ENCODE measurements around the gene TMEM123. TPM values are rescaled to one million over a fixed set of nuclear protein-coding genes. Genes with fewer than 3 reads are reported as not detected.

The TMEM123 gene
- total and polyA plus RNA-seq, 2 donors (not counting 1 experiment from before 2014, with no cell fraction given) = 36.7 to 422 TPM

DNA sequence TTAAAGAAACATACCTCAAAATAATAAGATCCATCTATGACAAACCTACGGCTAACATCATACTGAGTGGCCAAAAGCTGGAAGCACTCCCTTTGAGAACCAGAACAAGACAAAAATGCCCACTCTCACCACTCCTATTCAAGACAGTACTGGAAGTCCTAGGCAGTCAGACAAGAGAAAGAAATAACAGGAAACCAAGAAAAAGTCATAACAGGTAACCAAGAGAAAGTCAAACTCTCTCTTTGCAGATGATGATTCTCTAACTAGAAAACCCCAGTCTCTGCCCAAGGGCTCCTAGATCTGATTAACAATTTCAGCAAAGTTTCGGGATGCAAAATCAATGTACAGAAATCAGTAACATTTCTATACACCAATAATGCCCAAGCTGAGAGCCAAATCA is 35.6 kb downstream of the TMEM123 start:
- no peak overlapping the region for H2AFZ ChIP-seq (ENCODE audit: insufficient read depth, low read depth, low read length, poor library complexity, severe bottlenecking)
- intact Hi-C loops (cut with micrococcal nuclease) = no loop called here
- Mint-ChIP-seq H3K4me1 (peaks cover 65% of the 10 kb centered on the region), H3K9me3 (ENCODE audit: insufficient read depth) (peaks cover 5% of the 10 kb centered on the region), H3K4me3 (peak overlapping the region; percentile 56), H3K27me3 (no peaks in the 10 kb centered on the region), H3K27ac (peak overlapping the region; percentile 33)
- no peaks in the 10 kb centered on the region for H3K36me3 ChIP-seq (replicated peaks in 1 of 2; ENCODE audit: control extremely low read depth in 1 of 2, control insufficient read depth in 1 of 2, extremely low read depth in 1 of 2, insufficient read depth in 2 of 2, low read length in 1 of 2)
- H3K79me2 ChIP-seq (ENCODE audit: control insufficient read depth, insufficient read depth, low read length) = peaks cover 93% of the 10 kb centered on the region
- 79% methylated on average over 2 of the region's 2 CpGs for WGBS (ENCODE audit: insufficient coverage)
- ATAC-seq (ENCODE audit: low read depth) (no peak), DNase-seq (no peak)
- TF ChIP-seq, protein P1, sequence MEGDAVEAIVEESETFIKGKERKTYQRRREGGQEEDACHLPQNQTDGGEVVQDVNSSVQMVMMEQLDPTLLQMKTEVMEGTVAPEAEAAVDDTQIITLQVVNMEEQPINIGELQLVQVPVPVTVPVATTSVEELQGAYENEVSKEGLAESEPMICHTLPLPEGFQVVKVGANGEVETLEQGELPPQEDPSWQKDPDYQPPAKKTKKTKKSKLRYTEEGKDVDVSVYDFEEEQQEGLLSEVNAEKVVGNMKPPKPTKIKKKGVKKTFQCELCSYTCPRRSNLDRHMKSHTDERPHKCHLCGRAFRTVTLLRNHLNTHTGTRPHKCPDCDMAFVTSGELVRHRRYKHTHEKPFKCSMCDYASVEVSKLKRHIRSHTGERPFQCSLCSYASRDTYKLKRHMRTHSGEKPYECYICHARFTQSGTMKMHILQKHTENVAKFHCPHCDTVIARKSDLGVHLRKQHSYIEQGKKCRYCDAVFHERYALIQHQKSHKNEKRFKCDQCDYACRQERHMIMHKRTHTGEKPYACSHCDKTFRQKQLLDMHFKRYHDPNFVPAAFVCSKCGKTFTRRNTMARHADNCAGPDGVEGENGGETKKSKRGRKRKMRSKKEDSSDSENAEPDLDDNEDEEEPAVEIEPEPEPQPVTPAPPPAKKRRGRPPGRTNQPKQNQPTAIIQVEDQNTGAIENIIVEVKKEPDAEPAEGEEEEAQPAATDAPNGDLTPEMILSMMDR (IDR thresholded peaks at IDR 0.05) = no peak
- no peak for TF ChIP-seq EZH2 (IDR thresholded peaks at IDR 0.05; ENCODE audit: borderline replicate concordance, insufficient read depth, low read depth, low read length, poor library complexity, severe bottlenecking)
- peak overlapping the region in 1 of 2 donors; percentile 1 for H3K27ac ChIP-seq (ENCODE audit: low read length in 2 of 2)
- H3K4me3 ChIP-seq (ENCODE audit: control extremely low read depth in 1 of 5, extremely low read depth in 1 of 5, insufficient read depth in 1 of 5, low read depth in 2 of 5, low read length in 4 of 5) = no peak overlapping the region
- peaks cover 34% of the 10 kb centered on the region for H4K20me1 ChIP-seq (ENCODE audit: control insufficient read depth, insufficient read depth, low read length, poor library complexity, severe bottlenecking)
- ChIA-PET POLR2A (interaction anchor here (0.5 kb wide), 1 partner anchor 65 kb away, joined by 3 read pairs; no protein-coding TSS in a partner anchor), CTCF (interaction anchor here (1.0 to 1.4 kb wide), 2 partner anchors 11 to 27 kb away, joined by 3 to 7 read pairs; no protein-coding TSS in a partner anchor)
- no peak overlapping the region for H3K9ac ChIP-seq (ENCODE audit: low read length)
- peaks cover 12 to 18% of the 10 kb centered on the region in 2 donors for H3K4me1 ChIP-seq (ENCODE audit: control insufficient read depth in 2 of 2, insufficient read depth in 2 of 2, low read length in 2 of 2)
- H3K4me2 ChIP-seq (replicated peaks; ENCODE audit: low read depth, low read length, poor library complexity, severe bottlenecking) = peak overlapping the region; percentile 34
- peaks cover 0 to 6% (median 4%) of the 10 kb centered on the region in 3 donors for H3K9me3 ChIP-seq (ENCODE audit: control extremely low read depth in 1 of 3, control insufficient read depth in 2 of 3, insufficient read depth in 1 of 3, low read length in 2 of 3)
- H3K27me3 ChIP-seq (replicated peaks in 1 of 4; ENCODE audit: control extremely low read depth in 1 of 4, control insufficient read depth in 3 of 4, insufficient read depth in 4 of 4, low read length in 3 of 4) = no peaks in the 10 kb centered on the region

DNA sequence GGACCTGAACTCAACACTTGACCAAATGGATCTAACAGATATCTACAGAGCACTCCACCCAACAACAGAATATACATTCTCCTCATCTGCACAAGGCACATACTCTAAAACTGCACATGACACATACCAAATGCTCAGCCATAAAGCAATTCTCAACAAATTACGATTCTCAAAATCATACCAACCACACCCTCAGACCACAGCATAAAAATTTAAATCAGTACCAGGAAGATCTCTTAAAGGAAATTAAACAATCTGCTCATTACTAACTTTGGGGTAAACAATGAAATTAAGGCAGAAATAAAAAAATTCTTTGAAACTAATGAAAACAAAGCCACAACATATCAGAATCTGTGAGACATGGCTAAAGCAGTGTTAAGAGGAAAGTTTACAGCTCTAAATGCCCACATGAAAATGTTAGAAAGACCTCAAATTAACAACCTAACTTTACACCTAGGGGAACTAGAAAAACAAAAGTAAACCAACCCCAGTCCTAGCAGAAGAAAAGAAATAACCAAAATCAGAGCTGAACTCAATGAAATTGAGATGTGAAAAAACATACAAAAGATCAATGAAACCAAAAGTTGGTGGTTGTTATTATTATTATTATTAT is 37.2 kb downstream of the TMEM123 start:
- Mint-ChIP-seq H3K4me3 (peak overlapping the region; percentile 55), H3K27me3 (no peaks in the 10 kb centered on the region), H3K9me3 (ENCODE audit: insufficient read depth) (peaks cover 5% of the 10 kb centered on the region), H3K27ac (no peak overlapping the region), H3K4me1 (peaks cover 55% of the 10 kb centered on the region)
- Histone ChIP-seq H3K9me3 (ENCODE audit: control extremely low read depth in 1 of 3, control insufficient read depth in 2 of 3, insufficient read depth in 1 of 3, low read length in 2 of 3) (peaks cover 0 to 6% (median 4%) of the 10 kb centered on the region in 3 donors), H3K27me3 (replicated peaks in 1 of 4; ENCODE audit: control extremely low read depth in 1 of 4, control insufficient read depth in 3 of 4, insufficient read depth in 4 of 4, low read length in 3 of 4) (no peaks in the 10 kb centered on the region), H3K4me3 (ENCODE audit: control extremely low read depth in 1 of 5, extremely low read depth in 1 of 5, insufficient read depth in 1 of 5, low read depth in 2 of 5, low read length in 4 of 5) (no peak overlapping the region), H4K20me1 (ENCODE audit: control insufficient read depth, insufficient read depth, low read length, poor library complexity, severe bottlenecking) (peaks cover 35% of the 10 kb centered on the region), H3K36me3 (replicated peaks in 1 of 2; ENCODE audit: control extremely low read depth in 1 of 2, control insufficient read depth in 1 of 2, extremely low read depth in 1 of 2, insufficient read depth in 2 of 2, low read length in 1 of 2) (peaks cover 0 to 2% of the 10 kb centered on the region in 2 experiments), H3K27ac (ENCODE audit: low read length in 2 of 2) (no peak overlapping the region), H3K9ac (ENCODE audit: low read length) (peak overlapping the region; percentile 11), H3K4me1 (ENCODE audit: control insufficient read depth in 2 of 2, insufficient read depth in 2 of 2, low read length in 2 of 2) (peaks cover 12 to 18% of the 10 kb centered on the region in 2 donors), H3K79me2 (ENCODE audit: control insufficient read depth, insufficient read depth, low read length) (peaks cover 96% of the 10 kb centered on the region), H3K4me2 (replicated peaks; ENCODE audit: low read depth, low read length, poor library complexity, severe bottlenecking) (peak overlapping the region; percentile 35), H2AFZ (ENCODE audit: insufficient read depth, low read depth, low read length, poor library complexity, severe bottlenecking) (no peak overlapping the region)
- TF ChIP-seq EZH2 (IDR thresholded peaks at IDR 0.05; ENCODE audit: borderline replicate concordance, insufficient read depth, low read depth, low read length, poor library complexity, severe bottlenecking) = no peak
- TF ChIP-seq, protein P1 (IDR thresholded peaks at IDR 0.05) = no peak
- DNase-seq (no peak), ATAC-seq (ENCODE audit: low read depth) (no peak)
- intact Hi-C loops (cut with micrococcal nuclease) = no loop called here
- WGBS (ENCODE audit: insufficient coverage) = 71% methylated on average over 1 of the region's 1 CpG
- ChIA-PET POLR2A (no interaction called here), CTCF (interaction anchor here (0.9 kb wide), 1 partner anchor 81 kb away, joined by 3 read pairs; no protein-coding TSS in a partner anchor)

Data from B cell (primary cell).